Sigmoid colon (tissue), 7 donors: Measurements from ENCODE around the gene DOCK1. TPM values are rescaled to one million over a fixed set of nuclear protein-coding genes. Genes with fewer than 3 reads are reported as not detected.
"Not testable (repeated sequence)": the region's sequence is repeated elsewhere in the genome, so short reads cannot be mapped to it uniquely, and the experiment has no call there.

ENCODE experiments used
- DNase-seq: peaks from one replicate; pipeline ENCODE4 v3.0.0-alpha.2; 2019
- H3K27ac ChIP-seq, 4 donors: fragments of 200-600 bp; sonication (generic); one replicate each; pipeline ENCODE4 v1.5.1; 2016 to 2019; ENCODE audit warnings: mild to moderate bottlenecking in 1 of 4
- H3K27me3 ChIP-seq, 3 donors: fragments of 200-600 bp; sonication (generic); one replicate each; pipeline ENCODE4 v1.5.1; 2019; ENCODE audit warnings: mild to moderate bottlenecking in 1 of 3
- H3K36me3 ChIP-seq, 4 donors: fragments of 200-600 bp; sonication (generic); one replicate each; pipeline ENCODE4 v1.5.1; 2016 to 2019
- H3K4me1 ChIP-seq, 4 donors: fragments of 200-600 bp; sonication (generic); one replicate each; pipeline ENCODE4 v1.5.1; 2017 to 2019
- H3K4me3 ChIP-seq, 4 donors: fragments of 200-600 bp; sonication (generic); one replicate each; pipeline ENCODE4 v1.5.1; 2017 to 2019; ENCODE audit warnings: mild to moderate bottlenecking in 2 of 4, moderate library complexity in 1 of 4
- H3K9me3 ChIP-seq, 4 donors: fragments of 200-600 bp in 3 of 4; sonication (generic) in 3 of 4; one replicate each; pipeline versions ENCODE4 v1.5.1 to v1.6.1; 2013 to 2019
- EP300 ChIP-seq, 4 donors: sonication (generic); formaldehyde crosslinking; IDR thresholded peaks; one replicate each; pipeline ENCODE4 v1.6.1; 2017; ENCODE audit warnings: antibody characterized with exemption in 4 of 4
- POLR2A ChIP-seq, 2 donors: fragments of 450-650 bp; IDR thresholded peaks; one replicate each; pipeline ENCODE4 v1.6.1; 2016; ENCODE audit warnings: antibody characterized with exemption in 2 of 2, mild to moderate bottlenecking in 2 of 2, moderate library complexity in 2 of 2
- POLR2AphosphoS5 ChIP-seq, 4 donors: sonication (generic); formaldehyde crosslinking; IDR thresholded peaks; one replicate each; pipeline ENCODE4 v1.6.1; 2017; ENCODE audit warnings: antibody characterized with exemption in 4 of 4
- WGBS, 2 donors: extraction: QIAGEN DNeasy Blood & Tissue Kit; methylation state at CpG; one replicate each; pipeline ENCODE4 v1.1.7; 2013; 5-methylcytosine and 5-hydroxymethylcytosine counted together
- intact Hi-C: fragments of 100-400 bp; cut with DNase I; formaldehyde crosslinking; loops from one replicate; pipeline ENCODE4 v1.15.1; 2023
- polyA plus RNA-seq, 3 donors: library from polyadenylated mRNA; stranded (reverse); fragments of 200-250 nt; gene quantifications; one replicate each; pipeline ENCODE4 v1.2.3, GENCODE V29; 2013
- total RNA-seq, 4 donors: library from RNA; depleted of rRNA; stranded (reverse); fragments of >200 nt; gene quantifications; one replicate each; pipeline ENCODE4 v1.1.0, GENCODE V29; 2016
- TF ChIP-seq, protein P1 (sequence below), 4 experiments: fragments of 450-650 bp in 3 of 4; fragments of 200-600 bp in 1 of 4; IDR thresholded peaks; one replicate each; pipeline ENCODE4 v1.5.1; 2016 to 2019; ENCODE audit warnings: antibody characterized with exemption in 4 of 4, mild to moderate bottlenecking in 3 of 4, moderate library complexity in 2 of 4
- donor health status: healthy with polysubstance abuse.
- donor health status: Bipolar disorder and iron deficiency.
- donor health status: healthy.

The DOCK1 gene
- total and polyA plus RNA-seq, 7 donors: 15.0 to 53.7 (median 40.2) TPM

- TF ChIP-seq, protein P1, sequence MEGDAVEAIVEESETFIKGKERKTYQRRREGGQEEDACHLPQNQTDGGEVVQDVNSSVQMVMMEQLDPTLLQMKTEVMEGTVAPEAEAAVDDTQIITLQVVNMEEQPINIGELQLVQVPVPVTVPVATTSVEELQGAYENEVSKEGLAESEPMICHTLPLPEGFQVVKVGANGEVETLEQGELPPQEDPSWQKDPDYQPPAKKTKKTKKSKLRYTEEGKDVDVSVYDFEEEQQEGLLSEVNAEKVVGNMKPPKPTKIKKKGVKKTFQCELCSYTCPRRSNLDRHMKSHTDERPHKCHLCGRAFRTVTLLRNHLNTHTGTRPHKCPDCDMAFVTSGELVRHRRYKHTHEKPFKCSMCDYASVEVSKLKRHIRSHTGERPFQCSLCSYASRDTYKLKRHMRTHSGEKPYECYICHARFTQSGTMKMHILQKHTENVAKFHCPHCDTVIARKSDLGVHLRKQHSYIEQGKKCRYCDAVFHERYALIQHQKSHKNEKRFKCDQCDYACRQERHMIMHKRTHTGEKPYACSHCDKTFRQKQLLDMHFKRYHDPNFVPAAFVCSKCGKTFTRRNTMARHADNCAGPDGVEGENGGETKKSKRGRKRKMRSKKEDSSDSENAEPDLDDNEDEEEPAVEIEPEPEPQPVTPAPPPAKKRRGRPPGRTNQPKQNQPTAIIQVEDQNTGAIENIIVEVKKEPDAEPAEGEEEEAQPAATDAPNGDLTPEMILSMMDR (IDR thresholded peaks at IDR 0.05): no peak
- no peak for TF ChIP-seq EP300 (IDR thresholded peaks at IDR 0.05)
- TF ChIP-seq POLR2AphosphoS5 (IDR thresholded peaks at IDR 0.05): no peak
- intact Hi-C loops: no loop called here
- no peaks in the 10 kb centered on the region for H3K27me3 ChIP-seq
- H3K27ac ChIP-seq: no peak overlapping the region
- H3K9me3 ChIP-seq: no peaks in the 10 kb centered on the region
- WGBS, 2 donors: 86 to 88% methylated on average over 7 of the region's 7 CpGs
- no peak for DNase-seq
- H3K4me1 ChIP-seq: peaks cover 0 to 26% (median 11%) of the 10 kb centered on the region in 4 donors
- H3K4me3 ChIP-seq: no peak overlapping the region
- no peaks in the 10 kb centered on the region for H3K36me3 ChIP-seq
Measured at GRCh38 chr10:126910196-126910595, 5.0 kb downstream of the DOCK1 start.

DNA sequence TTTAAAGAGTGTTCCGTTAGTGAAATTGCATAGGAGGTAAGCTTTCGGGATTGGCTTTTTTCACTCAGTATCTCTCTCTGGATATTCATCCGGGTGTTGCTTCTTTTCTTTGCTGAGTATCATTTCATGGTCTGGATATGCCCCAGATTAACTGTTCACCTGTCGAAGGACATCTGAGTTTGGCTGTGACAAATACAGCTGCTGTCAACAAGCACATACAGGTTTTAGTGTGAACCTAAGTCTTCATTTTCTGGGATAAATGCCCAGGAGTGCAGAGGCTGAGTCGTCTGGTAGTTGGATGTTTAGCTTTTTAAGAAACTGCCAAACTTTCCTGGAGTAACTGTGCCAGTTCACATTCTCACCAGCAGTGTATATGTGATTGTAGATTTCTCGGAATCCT, 5.6 kb downstream of the DOCK1 start:
- intact Hi-C loops: no loop called here
- no peak for DNase-seq

GRCh38 chr10:126911301-126911700, 6.1 kb downstream of the DOCK1 start:
- DNase-seq: no peak
- H3K27ac ChIP-seq: no peak overlapping the region
- peaks cover 0 to 24% (median 10%) of the 10 kb centered on the region in 4 donors for H3K4me1 ChIP-seq
- no peaks in the 10 kb centered on the region for H3K36me3 ChIP-seq
- H3K27me3 ChIP-seq: no peaks in the 10 kb centered on the region
- 95 to 97% methylated on average over 11 of the region's 11 CpGs for WGBS, 2 donors
- no peak overlapping the region for H3K4me3 ChIP-seq
- TF ChIP-seq EP300 (IDR thresholded peaks at IDR 0.05) (no peak), POLR2A (IDR thresholded peaks at IDR 0.05) (no peak), POLR2AphosphoS5 (IDR thresholded peaks at IDR 0.05) (no peak)
- TF ChIP-seq, protein P1 (IDR thresholded peaks at IDR 0.05): no peak
- no peaks in the 10 kb centered on the region for H3K9me3 ChIP-seq
- intact Hi-C loops: no loop called here

More for the DNA sequence above, 5.6 kb downstream of the DOCK1 start:
- TF ChIP-seq, protein P1 (IDR thresholded peaks at IDR 0.05): no peak
- TF ChIP-seq POLR2AphosphoS5 (IDR thresholded peaks at IDR 0.05): no peak
- no peak for TF ChIP-seq POLR2A (IDR thresholded peaks at IDR 0.05)
- no peak for TF ChIP-seq EP300 (IDR thresholded peaks at IDR 0.05)
- Histone ChIP-seq H3K4me1 (peaks cover 0 to 26% (median 11%) of the 10 kb centered on the region in 4 donors), H3K36me3 (no peaks in the 10 kb centered on the region), H3K9me3 (no peaks in the 10 kb centered on the region), H3K4me3 (no peak overlapping the region), H3K27me3 (no peaks in the 10 kb centered on the region), H3K27ac (no peak overlapping the region)
- 90% methylated on average over 6 of the region's 6 CpGs for WGBS, 2 donors

DNA sequence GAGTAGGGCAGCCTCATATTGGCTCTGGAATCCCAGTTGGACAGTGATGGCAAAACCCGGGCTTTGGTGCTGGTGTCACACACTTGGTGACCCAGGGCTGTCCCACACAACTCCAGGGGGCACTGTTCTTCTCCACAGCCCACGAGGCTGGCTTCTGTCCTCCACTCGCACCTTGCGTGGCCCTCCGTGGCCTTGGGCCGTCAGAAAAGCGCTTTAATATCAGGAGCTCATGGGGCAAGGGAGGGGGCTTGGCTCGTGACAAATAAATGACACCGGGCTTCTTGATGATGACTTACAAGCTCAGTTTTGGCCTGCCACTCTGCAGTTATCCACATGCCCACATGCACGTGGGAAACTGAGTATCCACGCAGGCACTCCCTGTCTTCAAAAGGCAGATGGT, 8.1 kb downstream of the DOCK1 start:
- TF ChIP-seq, protein P1 (IDR thresholded peaks at IDR 0.05): no peak
- no peak for TF ChIP-seq EP300 (IDR thresholded peaks at IDR 0.05)
- no peak for TF ChIP-seq POLR2A (IDR thresholded peaks at IDR 0.05)
- no peak for TF ChIP-seq POLR2AphosphoS5 (IDR thresholded peaks at IDR 0.05)
- Histone ChIP-seq H3K4me3 (no peak overlapping the region), H3K27ac (no peak overlapping the region), H3K36me3 (no peaks in the 10 kb centered on the region), H3K27me3 (no peaks in the 10 kb centered on the region), H3K9me3 (no peaks in the 10 kb centered on the region), H3K4me1 (peaks cover 0 to 22% (median 4%) of the 10 kb centered on the region in 4 donors)
- DNase-seq: no peak
- 90 to 92% methylated on average over 11 of the region's 11 CpGs for WGBS, 2 donors
- intact Hi-C loops: no loop called here

GRCh38 chr10:126914561-126914960, 9.3 kb downstream of the DOCK1 start:
- Histone ChIP-seq H3K4me3 (no peak overlapping the region), H3K4me1 (peaks cover 0 to 22% (median 4%) of the 10 kb centered on the region in 4 donors), H3K36me3 (no peaks in the 10 kb centered on the region), H3K27me3 (no peaks in the 10 kb centered on the region), H3K27ac (no peak overlapping the region), H3K9me3 (no peaks in the 10 kb centered on the region)
- WGBS, 2 donors: 91 to 100% methylated on average over 1 of the region's 1 CpG
- TF ChIP-seq, protein P1 (IDR thresholded peaks at IDR 0.05): no peak
- no peak for TF ChIP-seq POLR2AphosphoS5 (IDR thresholded peaks at IDR 0.05)
- TF ChIP-seq POLR2A (IDR thresholded peaks at IDR 0.05): no peak
- TF ChIP-seq EP300 (IDR thresholded peaks at IDR 0.05): no peak
- no peak for DNase-seq
- intact Hi-C loops: no loop called here

DNA sequence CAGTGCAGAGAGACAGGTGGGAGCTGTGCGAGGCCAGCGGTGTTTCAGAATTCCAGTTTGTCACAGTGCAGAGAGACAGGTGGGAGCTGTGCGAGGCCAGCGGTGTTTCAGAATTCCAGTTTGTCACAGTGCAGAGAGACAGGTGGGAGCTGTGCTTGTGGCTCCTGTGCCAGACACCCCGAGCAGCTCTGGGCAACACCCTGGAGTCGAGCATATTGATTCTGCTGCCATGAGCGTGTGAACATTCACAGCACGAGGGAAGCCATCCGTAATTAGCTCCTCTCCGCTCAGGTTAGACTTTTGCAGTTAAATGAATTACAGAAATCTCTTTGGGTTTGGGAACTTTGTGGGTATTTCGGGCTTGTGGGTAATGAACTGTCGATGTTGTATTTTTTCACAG, 11.7 kb downstream of the DOCK1 start:
- H3K9me3 ChIP-seq, H3K4me3 ChIP-seq, H3K36me3 ChIP-seq, DNase-seq, H3K27ac ChIP-seq, H3K27me3 ChIP-seq, intact Hi-C loops: not testable (repeated sequence)
- H3K4me1 ChIP-seq: peaks cover 0 to 14% (median 2%) of the 10 kb centered on the region in 4 donors
- WGBS, 2 donors: 91 to 96% methylated on average over 11 to 12 of the region's 12 CpGs
